Body of pancreas (tissue), 4 donors: ENCODE data around the gene IL1RAPL2.

Source experiments
- CTCF ChIP-seq, 7 experiments: fragments of 450-650 bp in 4 of 7; fragments of 200-600 bp in 3 of 7; sonication (generic) in 3 of 7; IDR thresholded peaks; one replicate each; pipeline ENCODE4 v1.5.1; 2016 to 2019; ENCODE audit warnings: antibody characterized with exemption in 7 of 7
- POLR2A ChIP-seq, 3 donors: fragments of 450-650 bp; IDR thresholded peaks; one replicate each; pipeline ENCODE4 v1.6.1; 2016; ENCODE audit warnings: antibody characterized with exemption in 3 of 3, mild to moderate bottlenecking in 2 of 3

- TF ChIP-seq CTCF (IDR thresholded peaks at IDR 0.05) (no peak), POLR2A (IDR thresholded peaks at IDR 0.05) (no peak)
Observed at GRCh38 chrX:105006103-105006502, 440.1 kb downstream of the IL1RAPL2 start.
